Neural progenitor cell (in vitro differentiated cells): ENCODE data around the gene PATJ. TPM values are rescaled to one million over a fixed set of nuclear protein-coding genes. Genes with fewer than 3 reads are reported as not detected.
"Not testable (repeated sequence)": the region's sequence is repeated elsewhere in the genome, so short reads cannot be mapped to it uniquely, and the experiment has no call there.

Experiments
- DNase-seq: peaks from one replicate; pipeline ENCODE4 v3.0.0-alpha.2; 2016; ENCODE audit warnings: low spot score
- H2AFZ ChIP-seq: fragments of 200-600 bp; sonication (generic); replicated peaks from 2 replicates; pipeline ENCODE4 v1.6.1; 2016; ENCODE audit warnings: antibody characterized with exemption
- H3F3A ChIP-seq: fragments of 200-600 bp; sonication (generic); 2 replicates; pipeline ENCODE4 v1.6.1; 2016; ENCODE audit warnings: antibody characterized with exemption, low read depth
- H3K27ac ChIP-seq: fragments of 200-600 bp; sonication (generic); 2 replicates; pipeline ENCODE4 v1.5.1; 2016; ENCODE audit warnings: mild to moderate bottlenecking
- H3K27me3 ChIP-seq: fragments of 200-600 bp; sonication (generic); 2 replicates; pipeline ENCODE4 v1.6.1; 2016; ENCODE audit warnings: mild to moderate bottlenecking, moderate library complexity
- H3K36me3 ChIP-seq: fragments of 200-600 bp; sonication (generic); 2 replicates; pipeline ENCODE4 v1.5.1; 2016
- H3K4me1 ChIP-seq: fragments of 200-600 bp; sonication (generic); 2 replicates; pipeline ENCODE4 v1.6.1; 2016; ENCODE audit warnings: mixed run types
- H3K4me2 ChIP-seq: fragments of 200-600 bp; sonication (generic); 2 replicates; pipeline ENCODE4 v1.6.1; 2016
- H3K4me3 ChIP-seq: fragments of 200-600 bp; sonication (generic); 2 replicates; pipeline ENCODE4 v1.5.1; 2016
- H3K79me2 ChIP-seq: fragments of 200-600 bp; sonication (generic); 2 replicates; pipeline ENCODE4 v1.6.1; 2016; ENCODE audit warnings: low read depth
- H3K9ac ChIP-seq: fragments of 200-600 bp; sonication (generic); 2 replicates; pipeline ENCODE4 v1.6.1; 2016
- H3K9me3 ChIP-seq: fragments of 200-600 bp; sonication (generic); 2 replicates; pipeline ENCODE4 v1.5.1; 2016; ENCODE audit warnings: low read depth
- H4K20me1 ChIP-seq: fragments of 200-600 bp; sonication (generic); 2 replicates; pipeline ENCODE4 v1.6.1; 2016; ENCODE audit warnings: low read depth
- H3K27ac Mint-ChIP-seq: 3 replicates; pipeline ENCODE4 v1.8.0; 2021; ENCODE audit warnings: mixed read lengths
- H3K27me3 Mint-ChIP-seq: 2 replicates; pipeline ENCODE4 v1.8.0; 2022; ENCODE audit warnings: low read depth, mild to moderate bottlenecking, inconsistent platforms, moderate library complexity, mixed read lengths; ENCODE audit not compliant: insufficient read depth
- H3K36me3 Mint-ChIP-seq: 3 replicates; pipeline ENCODE4 v1.8.0; 2021; ENCODE audit warnings: mixed read lengths
- H3K4me1 Mint-ChIP-seq: 3 replicates; pipeline ENCODE4 v1.8.0; 2021; ENCODE audit warnings: mixed read lengths
- H3K4me3 Mint-ChIP-seq: 3 replicates; pipeline ENCODE4 v1.8.0; 2021; ENCODE audit warnings: mild to moderate bottlenecking, moderate library complexity, mixed read lengths
- H3K9me3 Mint-ChIP-seq: 3 replicates; pipeline ENCODE4 v1.8.0; 2020; ENCODE audit warnings: mixed read lengths
- EZH2 ChIP-seq: fragments of 200-600 bp; sonication (generic); IDR thresholded peaks from 2 replicates; pipeline ENCODE4 v1.6.1; 2017; ENCODE audit warnings: antibody characterized with exemption, mild to moderate bottlenecking, moderate library complexity
- EZH2phosphoT487 ChIP-seq: fragments of 200-600 bp; sonication (generic); IDR thresholded peaks from 2 replicates; pipeline ENCODE4 v1.6.1; 2017; ENCODE audit warnings: antibody characterized with exemption
- total RNA-seq: library from RNA; depleted of rRNA; stranded (reverse); fragments of >200 nt; gene quantifications from 2 replicates; pipeline ENCODE4 v1.2.3, GENCODE V29; 2015; ENCODE audit warnings: low replicate concordance
- TF ChIP-seq, protein P1 (sequence below): fragments of 200-600 bp; sonication (generic); IDR thresholded peaks from 2 replicates; pipeline ENCODE4 v1.5.1; 2017; ENCODE audit warnings: antibody characterized with exemption, mild to moderate bottlenecking

Gene PATJ
- total RNA-seq, 1 donor from 2014 or later, result 24.8 TPM

DNA sequence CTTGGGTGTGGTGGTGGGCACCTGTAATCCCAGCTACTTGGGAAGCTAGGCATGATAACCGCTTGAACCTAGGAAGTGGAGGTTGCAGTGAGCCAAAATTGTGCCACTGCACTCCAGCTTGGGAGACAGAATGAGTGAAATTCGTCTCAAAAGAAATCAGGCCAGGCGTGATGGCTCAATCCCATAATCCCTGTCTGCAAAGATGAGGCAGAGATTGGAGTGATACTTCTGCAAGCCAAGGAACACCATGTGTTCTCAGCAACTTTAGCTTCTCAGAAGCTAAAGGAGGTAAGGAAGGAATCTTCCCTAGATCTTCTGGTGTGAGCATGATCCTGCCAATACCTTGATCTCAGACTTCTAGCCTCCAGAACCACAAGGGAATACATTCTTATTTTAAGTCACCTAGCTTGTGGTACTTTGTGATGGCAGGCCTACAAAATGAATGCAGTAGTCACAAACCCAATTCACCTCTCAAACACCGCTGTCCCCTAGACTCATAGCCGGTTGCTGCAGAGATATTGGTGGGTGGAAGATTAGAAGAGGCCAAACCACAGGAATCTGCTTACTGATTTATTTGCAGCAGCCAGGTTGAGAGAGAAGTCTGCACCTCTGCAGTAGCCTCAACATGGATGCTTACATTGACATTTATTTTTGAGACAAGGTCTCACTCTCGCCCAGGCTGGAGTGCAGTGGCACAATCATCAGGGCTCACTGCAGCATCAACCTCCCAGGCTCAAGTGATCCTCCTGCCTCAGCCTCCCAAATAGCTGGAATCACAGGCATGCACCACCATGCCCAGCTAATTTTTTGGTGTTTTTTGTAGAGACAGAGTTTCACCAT, 471.0 kb downstream of the PATJ start:
- no peaks in the 10 kb centered on the region for H3K4me1 Mint-ChIP-seq
- Histone ChIP-seq H3F3A (no peaks in the 10 kb centered on the region), H4K20me1 (no peaks in the 10 kb centered on the region), H3K36me3 (peaks cover 14% of the 10 kb centered on the region), H3K4me2 (no peak overlapping the region), H3K27ac (no peak overlapping the region), H3K4me1 (no peaks in the 10 kb centered on the region), H3K79me2 (no peaks in the 10 kb centered on the region), H3K27me3 (no peaks in the 10 kb centered on the region), H3K9me3 (no peaks in the 10 kb centered on the region), H3K9ac (no peak overlapping the region), H3K4me3 (no peak overlapping the region), H2AFZ (no peak overlapping the region)
- peaks cover 5% of the 10 kb centered on the region for H3K27me3 Mint-ChIP-seq
- H3K4me3 Mint-ChIP-seq, result no peak overlapping the region
- H3K36me3 Mint-ChIP-seq, result peaks cover 2% of the 10 kb centered on the region
- H3K27ac Mint-ChIP-seq, result no peak overlapping the region
- TF ChIP-seq, protein P1, sequence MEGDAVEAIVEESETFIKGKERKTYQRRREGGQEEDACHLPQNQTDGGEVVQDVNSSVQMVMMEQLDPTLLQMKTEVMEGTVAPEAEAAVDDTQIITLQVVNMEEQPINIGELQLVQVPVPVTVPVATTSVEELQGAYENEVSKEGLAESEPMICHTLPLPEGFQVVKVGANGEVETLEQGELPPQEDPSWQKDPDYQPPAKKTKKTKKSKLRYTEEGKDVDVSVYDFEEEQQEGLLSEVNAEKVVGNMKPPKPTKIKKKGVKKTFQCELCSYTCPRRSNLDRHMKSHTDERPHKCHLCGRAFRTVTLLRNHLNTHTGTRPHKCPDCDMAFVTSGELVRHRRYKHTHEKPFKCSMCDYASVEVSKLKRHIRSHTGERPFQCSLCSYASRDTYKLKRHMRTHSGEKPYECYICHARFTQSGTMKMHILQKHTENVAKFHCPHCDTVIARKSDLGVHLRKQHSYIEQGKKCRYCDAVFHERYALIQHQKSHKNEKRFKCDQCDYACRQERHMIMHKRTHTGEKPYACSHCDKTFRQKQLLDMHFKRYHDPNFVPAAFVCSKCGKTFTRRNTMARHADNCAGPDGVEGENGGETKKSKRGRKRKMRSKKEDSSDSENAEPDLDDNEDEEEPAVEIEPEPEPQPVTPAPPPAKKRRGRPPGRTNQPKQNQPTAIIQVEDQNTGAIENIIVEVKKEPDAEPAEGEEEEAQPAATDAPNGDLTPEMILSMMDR, result no peak
- peaks cover 29% of the 10 kb centered on the region for H3K9me3 Mint-ChIP-seq
- no peak for DNase-seq

DNA sequence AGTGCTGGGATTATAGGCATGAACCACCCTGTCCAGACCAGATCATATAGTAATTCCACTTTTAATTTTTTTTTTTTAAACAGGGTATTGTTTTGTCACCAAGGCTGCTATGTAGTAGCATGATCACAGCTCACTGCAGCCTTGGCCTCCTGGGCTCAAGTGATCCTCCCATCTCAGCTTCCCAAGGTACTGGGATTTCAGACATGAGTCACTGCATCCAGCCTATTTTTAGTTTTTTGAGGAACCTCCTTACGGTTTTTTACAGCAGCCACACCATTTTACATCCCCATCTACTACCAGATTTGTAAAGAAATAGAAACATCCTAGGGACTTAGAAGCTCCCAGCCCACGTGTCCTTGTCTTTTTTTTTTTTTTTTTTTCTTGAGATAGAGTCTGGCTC, 476.3 kb downstream of the PATJ start:
- Histone ChIP-seq H3K4me2 (no peak overlapping the region), H3F3A (no peaks in the 10 kb centered on the region), H3K36me3 (no peaks in the 10 kb centered on the region), H3K9ac (no peak overlapping the region), H2AFZ (no peak overlapping the region), H4K20me1 (no peaks in the 10 kb centered on the region), H3K9me3 (no peaks in the 10 kb centered on the region), H3K4me3 (no peak overlapping the region), H3K4me1 (no peaks in the 10 kb centered on the region), H3K27me3 (no peaks in the 10 kb centered on the region), H3K79me2 (no peaks in the 10 kb centered on the region), H3K27ac (no peak overlapping the region)
- H3K27me3 Mint-ChIP-seq, result peaks cover 6% of the 10 kb centered on the region
- no peak overlapping the region for H3K4me3 Mint-ChIP-seq
- H3K4me1 Mint-ChIP-seq, result no peaks in the 10 kb centered on the region
- no peak overlapping the region for H3K27ac Mint-ChIP-seq
- TF ChIP-seq EZH2 (no peak), EZH2phosphoT487 (no peak)
- TF ChIP-seq, protein P1, result no peak
- peaks cover 5% of the 10 kb centered on the region for H3K9me3 Mint-ChIP-seq
- DNase-seq, result no peak
- H3K36me3 Mint-ChIP-seq, result no peaks in the 10 kb centered on the region

DNA sequence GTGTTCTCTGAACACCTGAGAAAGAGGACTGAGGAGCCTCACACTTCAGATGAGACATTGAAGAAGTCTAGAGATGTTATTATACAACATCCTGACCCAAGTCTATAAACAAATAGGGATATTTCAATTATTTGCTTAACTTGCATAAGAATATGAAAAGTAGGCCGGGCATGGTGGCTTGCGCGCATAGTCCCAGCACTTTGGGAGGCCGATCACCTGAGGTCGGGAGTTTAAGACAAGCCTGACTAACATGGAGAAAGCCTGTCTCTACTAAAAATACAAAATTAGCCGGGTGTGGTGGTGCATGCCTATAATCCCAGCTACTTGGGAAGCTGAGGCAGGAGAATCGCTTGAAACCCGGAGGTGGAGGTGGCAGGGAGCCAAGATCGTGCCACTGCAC, 478.2 kb downstream of the PATJ start:
- not testable (repeated sequence) for H4K20me1 ChIP-seq, H3K4me3 Mint-ChIP-seq, H3K9me3 ChIP-seq, H3K4me2 ChIP-seq, H3K36me3 ChIP-seq, H3K4me3 ChIP-seq, H2AFZ ChIP-seq, H3K27ac Mint-ChIP-seq, H3K27me3 Mint-ChIP-seq, H3F3A ChIP-seq, H3K79me2 ChIP-seq, H3K9me3 Mint-ChIP-seq, H3K27ac ChIP-seq, H3K9ac ChIP-seq, H3K27me3 ChIP-seq, H3K36me3 Mint-ChIP-seq, H3K4me1 Mint-ChIP-seq, DNase-seq, H3K4me1 ChIP-seq

DNA sequence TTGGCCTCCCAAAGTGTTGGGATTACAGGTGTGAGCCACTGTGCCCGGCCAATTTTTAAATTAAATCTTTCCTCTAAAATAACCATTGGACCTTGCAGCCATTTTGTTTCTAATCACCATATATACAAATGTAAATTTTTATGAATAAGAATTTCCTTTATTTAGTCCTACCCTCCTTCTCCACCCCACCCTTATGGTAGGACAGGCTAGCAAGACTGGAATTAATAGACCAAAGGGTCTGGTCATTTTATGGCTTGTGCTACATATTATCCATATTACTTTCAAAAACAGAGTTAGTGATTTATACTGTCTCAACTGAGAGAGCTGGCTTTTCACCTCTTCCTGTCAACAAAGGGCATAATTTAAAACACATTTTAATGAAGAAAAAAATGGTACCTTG, 478.9 kb downstream of the PATJ start:
- no peak for DNase-seq
- Histone ChIP-seq H2AFZ (no peak overlapping the region), H3K4me2 (no peak overlapping the region), H3K9me3 (no peaks in the 10 kb centered on the region), H3K27me3 (no peaks in the 10 kb centered on the region), H3K4me3 (no peak overlapping the region), H4K20me1 (no peaks in the 10 kb centered on the region), H3F3A (no peaks in the 10 kb centered on the region), H3K79me2 (no peaks in the 10 kb centered on the region), H3K9ac (no peak overlapping the region), H3K27ac (no peak overlapping the region), H3K4me1 (no peaks in the 10 kb centered on the region), H3K36me3 (no peaks in the 10 kb centered on the region)
- Mint-ChIP-seq H3K4me1 (no peaks in the 10 kb centered on the region), H3K9me3 (peaks cover 3% of the 10 kb centered on the region), H3K27me3 (peaks cover 3% of the 10 kb centered on the region), H3K27ac (no peak overlapping the region), H3K36me3 (no peaks in the 10 kb centered on the region), H3K4me3 (no peak overlapping the region)
- TF ChIP-seq EZH2phosphoT487, result no peak
- TF ChIP-seq, protein P1, result no peak
- TF ChIP-seq EZH2, result no peak
